GM18508 (cell line): Measurements from ENCODE around the gene SMC6.

Experiments
- ATAC-seq: cut with Tn5 transposase; IDR thresholded peaks from one replicate; pipeline ENCODE4 v1.9.1; 2021; ENCODE audit warnings: moderate number of reproducible peaks; ENCODE audit not compliant: insufficient read depth, unreplicated experiment

Gene SMC6

GRCh38 chr2:17718689-17719088 is 34.9 kb downstream of the SMC6 start:
- ATAC-seq = no peak

- ATAC-seq = no peak
Observed at GRCh38 chr2:17717666-17718065, 35.9 kb downstream of the SMC6 start.

GRCh38 chr2:17713291-17713690 is 40.3 kb downstream of the SMC6 start:
- ATAC-seq = no peak

- ATAC-seq = no peak
Observed at GRCh38 chr2:17710547-17711248, 42.9 kb downstream of the SMC6 start.

GRCh38 chr2:17709897-17710296 is 43.7 kb downstream of the SMC6 start:
- ATAC-seq = no peak

- ATAC-seq = no peak
Observed at GRCh38 chr2:17708501-17708900, 45.1 kb downstream of the SMC6 start.

- ATAC-seq = no peak
Observed at GRCh38 chr2:17706845-17707244, 46.8 kb downstream of the SMC6 start.

- ATAC-seq = no peak
Observed at GRCh38 chr2:17690776-17691175, 62.8 kb downstream of the SMC6 start.

GRCh38 chr2:17689010-17689409 is 64.6 kb downstream of the SMC6 start:
- ATAC-seq = no peak

GRCh38 chr2:17688600-17688999 is 65.0 kb downstream of the SMC6 start:
- ATAC-seq = no peak

GRCh38 chr2:17683981-17684380 is 69.6 kb downstream of the SMC6 start:
- ATAC-seq = no peak

GRCh38 chr2:17682098-17682857 is 71.3 kb downstream of the SMC6 start:
- no peak for ATAC-seq

- ATAC-seq = no peak
Observed at GRCh38 chr2:17680119-17680518, 73.5 kb downstream of the SMC6 start.

GRCh38 chr2:17674817-17675216 is 78.8 kb downstream of the SMC6 start:
- ATAC-seq = no peak

GRCh38 chr2:17672583-17673317 is 80.9 kb downstream of the SMC6 start:
- no peak for ATAC-seq

- no peak for ATAC-seq
Observed at GRCh38 chr2:17667898-17668297, 85.7 kb downstream of the SMC6 start.

- no peak for ATAC-seq
Observed at GRCh38 chr2:17664534-17664933, 89.1 kb downstream of the SMC6 start.

GRCh38 chr2:17662723-17663122 is 90.9 kb downstream of the SMC6 start:
- no peak for ATAC-seq

- ATAC-seq = no peak
Observed at GRCh38 chr2:17661460-17661859, 92.2 kb downstream of the SMC6 start.

- no peak for ATAC-seq
Observed at GRCh38 chr2:17660219-17660618, 93.4 kb downstream of the SMC6 start.

- ATAC-seq = no peak
Observed at GRCh38 chr2:17658251-17658843, 95.3 kb downstream of the SMC6 start.
